DMS79 (cell line): ENCODE data around the gene SERPINA10.
"Not testable (repeated sequence)": the region's sequence is repeated elsewhere in the genome, so short reads cannot be mapped to it uniquely, and the experiment has no call there.

Experiments
- DNase-seq: peaks from one replicate; lab custom pipeline; 2025; lab: John Stamatoyannopoulos, UW

The SERPINA10 gene

GRCh38 chr14:94313991-94314655, 21.1 kb upstream of the SERPINA10 start:
- no peak for DNase-seq

GRCh38 chr14:94312481-94313246, 19.6 kb upstream of the SERPINA10 start:
- no peak for DNase-seq

- DNase-seq, result no peak
Measured at GRCh38 chr14:94310248-94310647, 17.2 kb upstream of the SERPINA10 start.

- DNase-seq, result no peak
Measured at GRCh38 chr14:94309721-94310120, 16.7 kb upstream of the SERPINA10 start.

- no peak for DNase-seq
Measured at GRCh38 chr14:94307410-94307992, 14.4 kb upstream of the SERPINA10 start.

GRCh38 chr14:94306047-94306978, 13.2 kb upstream of the SERPINA10 start:
- no peak for DNase-seq

- DNase-seq, result no peak
Measured at GRCh38 chr14:94305620-94306019, 12.6 kb upstream of the SERPINA10 start.

- DNase-seq, result no peak
Measured at GRCh38 chr14:94304243-94304642, 11.2 kb upstream of the SERPINA10 start.

- DNase-seq, result no peak
Measured at GRCh38 chr14:94303111-94303510, 10.0 kb upstream of the SERPINA10 start.

- DNase-seq, result no peak
Measured at GRCh38 chr14:94298130-94298529, 5.1 kb upstream of the SERPINA10 start.

GRCh38 chr14:94296181-94296545, 3.1 kb upstream of the SERPINA10 start:
- DNase-seq, result not testable (repeated sequence)

GRCh38 chr14:94295360-94296180, 2.5 kb upstream of the SERPINA10 start:
- no peak for DNase-seq

GRCh38 chr14:94293578-94293924, 483 bp upstream of the SERPINA10 start:
- DNase-seq, result no peak

GRCh38 chr14:94292526-94292871, 569 bp downstream of the SERPINA10 start:
- no peak for DNase-seq

GRCh38 chr14:94291906-94292525, 1.1 kb downstream of the SERPINA10 start:
- no peak for DNase-seq

GRCh38 chr14:94291159-94291905, 1.7 kb downstream of the SERPINA10 start:
- DNase-seq, result no peak

GRCh38 chr14:94290197-94290596, 2.9 kb downstream of the SERPINA10 start:
- DNase-seq, result no peak

- no peak for DNase-seq
Measured at GRCh38 chr14:94288610-94289465, 4.2 kb downstream of the SERPINA10 start.

GRCh38 chr14:94285158-94285557, 7.9 kb downstream of the SERPINA10 start:
- no peak for DNase-seq
